Activated B cell treated with CpG ODN at 0.5 μM for 24 hours (primary cell): ENCODE data around the gene OR13A1. TPM values are rescaled to one million over a fixed set of nuclear protein-coding genes. Genes with fewer than 3 reads are reported as not detected.
"Not testable (repeated sequence)": the region's sequence is repeated elsewhere in the genome, so short reads cannot be mapped to it uniquely, and the experiment has no call there.

Experiments
- ATAC-seq: fragments of 200-7000 bp; cut with Tn5 transposase; one replicate; pipeline ENCODE4 v1.10.0; 2021; ENCODE audit warnings: low read depth, mild to moderate bottlenecking, moderate library complexity
- CTCF ChIA-PET: fragments of 350-600 bp; sonication (Branson Sonifier 250); formaldehyde crosslinking; loops from one replicate; lab custom pipeline; 2021; ENCODE audit warnings: antibody characterized with exemption; lab: Charles Lee
- POLR2A ChIA-PET: fragments of 350-600 bp; sonication (Branson Sonifier 250); formaldehyde crosslinking; loops from one replicate; lab custom pipeline; 2021; ENCODE audit warnings: antibody characterized with exemption; lab: Charles Lee
- DNase-seq: peaks from one replicate; pipeline ENCODE4 v3.0.0; 2022
- H3K27ac Mint-ChIP-seq: one replicate; pipeline ENCODE4 v1.8.0; 2020; ENCODE audit warnings: mixed read lengths
- H3K27me3 Mint-ChIP-seq: one replicate; pipeline ENCODE4 v1.8.0; 2021; ENCODE audit warnings: mixed read lengths
- H3K36me3 Mint-ChIP-seq: one replicate; pipeline ENCODE4 v1.8.0; 2021; ENCODE audit warnings: low read depth, mixed read lengths
- H3K4me1 Mint-ChIP-seq: one replicate; pipeline ENCODE4 v1.8.0; 2021; ENCODE audit warnings: mixed read lengths
- H3K4me3 Mint-ChIP-seq: one replicate; pipeline ENCODE4 v1.8.0; 2020; ENCODE audit warnings: mild to moderate bottlenecking, mixed read lengths
- H3K9me3 Mint-ChIP-seq: one replicate; pipeline ENCODE4 v1.8.0; 2020; ENCODE audit warnings: mixed read lengths
- intact Hi-C: fragments of 100-400 bp; cut with micrococcal nuclease; formaldehyde crosslinking; loops from one replicate; pipeline ENCODE4 v1.15.1; 2024
- total RNA-seq: library from RNA; stranded (reverse); gene quantifications from 2 replicates; pipeline ENCODE4 v1.2.3, GENCODE V29; 2022
- TF ChIP-seq, protein P1 (sequence below): fragments of 200-600 bp; IDR thresholded peaks from one replicate; pipeline ENCODE4 v1.8.0; 2022; ENCODE audit warnings: antibody characterized with exemption, mild to moderate bottlenecking

OR13A1 gene
- total RNA-seq, 1 donor from 2014 or later: 0.53 TPM

DNA sequence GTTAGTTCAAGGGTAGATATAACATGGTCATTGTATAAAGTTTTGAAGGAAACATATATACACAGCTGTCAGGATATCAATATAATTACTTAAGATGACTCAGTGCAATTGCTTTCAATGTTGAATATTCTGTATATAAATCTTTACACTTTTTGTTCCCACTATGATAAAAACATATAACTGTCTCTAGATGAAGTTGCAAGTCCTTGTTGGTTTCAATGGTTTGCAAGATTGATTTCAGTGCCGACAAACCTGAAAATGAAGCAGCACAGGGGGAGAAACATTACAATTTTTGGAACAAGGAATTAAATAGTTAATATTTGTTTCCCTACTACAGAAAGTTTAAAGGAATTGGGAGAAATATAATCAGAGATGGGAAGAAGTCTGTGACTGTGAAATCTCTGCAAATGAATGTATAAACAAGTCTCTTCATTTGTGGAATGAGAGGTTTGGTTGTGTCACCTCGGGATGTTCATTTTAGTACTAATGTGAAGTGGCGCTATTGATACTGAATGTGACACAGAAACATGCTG is 54.1 kb downstream of the OR13A1 start:
- peaks cover 3% of the 10 kb centered on the region for H3K9me3 Mint-ChIP-seq
- no peaks in the 10 kb centered on the region for H3K4me1 Mint-ChIP-seq
- CTCF ChIA-PET: no interaction called here
- peaks cover 11% of the 10 kb centered on the region for H3K27me3 Mint-ChIP-seq
- intact Hi-C loops: no loop called here
- no peak overlapping the region for H3K4me3 Mint-ChIP-seq
- TF ChIP-seq, protein P1, sequence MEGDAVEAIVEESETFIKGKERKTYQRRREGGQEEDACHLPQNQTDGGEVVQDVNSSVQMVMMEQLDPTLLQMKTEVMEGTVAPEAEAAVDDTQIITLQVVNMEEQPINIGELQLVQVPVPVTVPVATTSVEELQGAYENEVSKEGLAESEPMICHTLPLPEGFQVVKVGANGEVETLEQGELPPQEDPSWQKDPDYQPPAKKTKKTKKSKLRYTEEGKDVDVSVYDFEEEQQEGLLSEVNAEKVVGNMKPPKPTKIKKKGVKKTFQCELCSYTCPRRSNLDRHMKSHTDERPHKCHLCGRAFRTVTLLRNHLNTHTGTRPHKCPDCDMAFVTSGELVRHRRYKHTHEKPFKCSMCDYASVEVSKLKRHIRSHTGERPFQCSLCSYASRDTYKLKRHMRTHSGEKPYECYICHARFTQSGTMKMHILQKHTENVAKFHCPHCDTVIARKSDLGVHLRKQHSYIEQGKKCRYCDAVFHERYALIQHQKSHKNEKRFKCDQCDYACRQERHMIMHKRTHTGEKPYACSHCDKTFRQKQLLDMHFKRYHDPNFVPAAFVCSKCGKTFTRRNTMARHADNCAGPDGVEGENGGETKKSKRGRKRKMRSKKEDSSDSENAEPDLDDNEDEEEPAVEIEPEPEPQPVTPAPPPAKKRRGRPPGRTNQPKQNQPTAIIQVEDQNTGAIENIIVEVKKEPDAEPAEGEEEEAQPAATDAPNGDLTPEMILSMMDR: no peak
- ATAC-seq: no peak
- H3K27ac Mint-ChIP-seq: no peak overlapping the region
- POLR2A ChIA-PET: no interaction called here
- no peak for DNase-seq
- H3K36me3 Mint-ChIP-seq: no peaks in the 10 kb centered on the region

DNA sequence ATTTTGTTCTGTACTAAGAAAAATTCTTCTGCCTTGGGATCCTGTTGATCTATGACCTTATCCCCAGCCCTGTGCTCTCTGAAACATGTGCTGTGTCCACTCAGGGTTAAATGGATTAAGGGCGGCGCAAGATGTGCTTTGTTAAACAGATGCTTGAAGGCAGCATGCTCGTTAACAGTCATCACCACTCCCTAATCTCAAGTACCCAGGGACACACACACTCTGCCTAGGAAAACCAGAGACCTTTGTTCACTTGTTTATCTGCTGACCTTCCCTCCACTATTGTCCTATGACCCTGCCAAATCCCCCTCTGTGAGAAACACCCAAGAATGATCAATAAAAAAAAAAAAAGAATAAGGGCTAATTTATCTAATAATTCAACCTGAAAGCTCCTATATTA is 54.8 kb downstream of the OR13A1 start:
- POLR2A ChIA-PET, H3K9me3 Mint-ChIP-seq, DNase-seq, H3K27ac Mint-ChIP-seq, intact Hi-C loops, H3K4me3 Mint-ChIP-seq, H3K36me3 Mint-ChIP-seq, H3K4me1 Mint-ChIP-seq, ATAC-seq, CTCF ChIA-PET: not testable (repeated sequence)
- peaks cover 11% of the 10 kb centered on the region for H3K27me3 Mint-ChIP-seq

DNA sequence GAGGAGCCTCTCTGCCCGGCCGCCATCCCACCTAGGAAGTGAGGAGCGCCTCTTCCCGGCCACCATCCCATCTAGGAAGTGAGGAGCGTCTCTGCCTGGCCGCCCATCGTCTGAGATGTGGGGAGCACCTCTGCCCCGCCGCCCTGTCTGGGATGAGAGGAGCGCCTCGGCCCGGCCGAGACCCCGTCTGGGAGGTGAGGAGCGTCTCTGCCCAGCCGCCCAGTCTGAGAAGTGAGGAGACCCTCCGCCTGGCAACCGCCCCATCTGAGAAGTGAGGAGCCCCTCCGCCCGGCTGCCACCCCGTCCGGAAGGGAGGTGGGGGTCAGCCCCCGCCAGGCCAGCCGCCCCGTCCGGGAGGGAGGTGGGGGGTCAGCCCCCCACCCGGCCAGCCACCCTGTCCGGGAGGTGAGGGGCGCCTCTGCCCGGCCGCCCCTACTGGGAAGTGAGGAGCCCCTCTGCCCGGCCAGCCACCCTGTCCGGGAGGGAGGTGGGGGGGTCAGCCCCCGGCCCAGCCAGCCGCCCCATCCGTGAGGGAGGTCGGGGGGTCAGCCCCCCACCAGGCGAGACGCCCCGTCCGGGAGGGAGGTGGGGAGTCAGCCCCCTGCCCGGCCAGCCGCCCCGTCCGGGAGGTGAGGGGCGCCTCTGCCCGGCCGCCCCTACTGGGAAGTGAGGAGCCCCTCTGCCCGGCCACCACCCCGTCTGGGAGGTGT is 55.5 kb downstream of the OR13A1 start:
- H3K27ac Mint-ChIP-seq, H3K9me3 Mint-ChIP-seq, ATAC-seq, CTCF ChIA-PET, H3K36me3 Mint-ChIP-seq, intact Hi-C loops, H3K4me1 Mint-ChIP-seq, DNase-seq, POLR2A ChIA-PET, H3K4me3 Mint-ChIP-seq: not testable (repeated sequence)
- peaks cover 11% of the 10 kb centered on the region for H3K27me3 Mint-ChIP-seq

DNA sequence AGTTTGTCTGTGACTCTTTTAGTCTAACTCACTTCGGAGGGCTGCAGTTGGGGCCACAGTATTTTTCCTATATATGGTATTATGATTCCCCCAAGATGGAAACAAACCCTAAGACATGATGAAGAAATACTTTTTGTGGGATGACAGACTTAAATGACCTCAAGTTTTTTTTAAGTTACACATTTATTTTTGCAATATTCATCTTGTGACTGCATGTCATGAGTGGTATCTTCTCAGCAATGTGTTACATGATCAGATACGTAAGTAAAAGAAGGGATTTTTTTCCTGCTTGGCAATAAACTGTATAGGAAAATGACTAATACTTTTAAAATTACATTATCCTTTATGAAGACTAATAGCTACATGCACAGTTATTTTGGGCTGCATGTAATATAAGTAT is 57.8 kb downstream of the OR13A1 start:
- DNase-seq (no peak), ATAC-seq (no peak)
- H3K27me3 Mint-ChIP-seq: peaks cover 2% of the 10 kb centered on the region
- ChIA-PET CTCF (no interaction called here), POLR2A (interaction anchor here (0.6 kb wide), 1 partner anchor 577 kb away, joined by 4 read pairs; no protein-coding TSS in a partner anchor)
- no peaks in the 10 kb centered on the region for H3K36me3 Mint-ChIP-seq
- intact Hi-C loops: no loop called here
- no peak overlapping the region for H3K4me3 Mint-ChIP-seq
- peaks cover 11% of the 10 kb centered on the region for H3K4me1 Mint-ChIP-seq
- no peak overlapping the region for H3K27ac Mint-ChIP-seq
- TF ChIP-seq, protein P1: no peak
- no peaks in the 10 kb centered on the region for H3K9me3 Mint-ChIP-seq

DNA sequence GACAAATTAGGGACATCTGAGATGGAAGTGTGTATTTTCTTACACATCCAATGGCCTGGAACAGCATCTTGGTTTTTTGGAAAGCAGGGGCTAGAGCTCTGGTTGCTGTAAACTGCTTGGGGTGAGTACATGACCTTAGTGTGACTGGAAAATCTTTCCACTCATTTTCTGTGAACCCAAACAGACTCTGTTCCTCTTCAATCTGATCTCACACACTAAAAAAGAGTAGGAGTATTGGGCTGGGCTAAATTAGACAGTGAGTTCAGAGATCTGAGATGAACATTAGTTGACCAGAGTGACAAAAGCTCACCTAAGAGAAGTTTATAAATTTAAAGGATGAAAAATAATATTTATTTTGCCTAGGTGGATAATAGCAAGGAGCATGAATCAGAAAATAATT is 59.2 kb downstream of the OR13A1 start:
- ChIA-PET CTCF (no interaction called here), POLR2A (no interaction called here)
- no peak for DNase-seq
- Mint-ChIP-seq H3K27ac (no peak overlapping the region), H3K27me3 (no peaks in the 10 kb centered on the region), H3K36me3 (no peaks in the 10 kb centered on the region), H3K9me3 (no peaks in the 10 kb centered on the region), H3K4me3 (no peak overlapping the region), H3K4me1 (peaks cover 12% of the 10 kb centered on the region)
- TF ChIP-seq, protein P1: no peak
- no peak for ATAC-seq
- intact Hi-C loops: no loop called here

DNA sequence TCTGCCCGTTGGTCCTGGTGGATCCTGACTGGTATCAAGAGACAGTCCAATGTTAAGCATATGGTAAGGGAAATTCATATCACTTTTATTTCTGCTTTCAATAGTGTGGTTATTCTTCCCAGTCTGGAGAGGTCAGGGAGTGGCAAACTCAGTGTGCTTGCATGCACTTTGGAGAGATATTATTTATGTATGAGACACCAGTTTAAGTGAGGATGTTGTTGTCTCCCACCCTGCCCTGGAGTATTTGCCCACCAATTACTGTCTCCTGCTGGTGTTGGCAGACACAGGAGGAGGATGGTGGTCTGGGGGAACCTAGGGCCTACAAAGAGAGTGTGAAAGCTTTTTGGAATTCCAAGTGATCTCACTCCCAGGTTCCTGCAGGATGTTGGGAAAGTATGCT is 59.7 kb downstream of the OR13A1 start:
- H3K36me3 Mint-ChIP-seq: no peaks in the 10 kb centered on the region
- no peak overlapping the region for H3K4me3 Mint-ChIP-seq
- ChIA-PET CTCF (no interaction called here), POLR2A (no interaction called here)
- H3K27me3 Mint-ChIP-seq: no peaks in the 10 kb centered on the region
- intact Hi-C loops: no loop called here
- no peak for ATAC-seq
- no peaks in the 10 kb centered on the region for H3K9me3 Mint-ChIP-seq
- H3K27ac Mint-ChIP-seq: no peak overlapping the region
- TF ChIP-seq, protein P1: no peak
- DNase-seq: no peak
- peaks cover 17% of the 10 kb centered on the region for H3K4me1 Mint-ChIP-seq
